Kidney (tissue), 14 donors: ENCODE measurements around the gene DNAI1. TPM values are rescaled to one million over a fixed set of nuclear protein-coding genes. Genes with fewer than 3 reads are reported as not detected.

ENCODE experiments used
- DNase-seq, 5 donors: peaks; one replicate each; pipeline ENCODE4 v3.0.0-alpha.2; 2013 to 2020
- FAIRE-seq: peaks from 2 replicates; lab custom pipeline; 2012; peaks lifted over from hg19 to GRCh38; lab: Jason Lieb, UNC
- H3K27ac ChIP-seq, 2 donors: one replicate each; pipeline ENCODE4 v1.7.0; 2013; ENCODE audit warnings: low read depth in 2 of 2, low read length in 2 of 2, inconsistent platforms in 1 of 2
- H3K27me3 ChIP-seq: one replicate; pipeline ENCODE4 v1.7.1; 2013; ENCODE audit warnings: low read length, inconsistent platforms; ENCODE audit not compliant: control insufficient read depth, insufficient read depth
- H3K36me3 ChIP-seq, 3 donors: one replicate each; pipeline versions ENCODE4 v1.7.0 to v1.7.1; 2013; ENCODE audit warnings: low read length in 3 of 3, control low read depth in 1 of 3, inconsistent platforms in 1 of 3; ENCODE audit not compliant: insufficient read depth in 3 of 3, control insufficient read depth in 2 of 3
- H3K4me1 ChIP-seq, 3 donors: one replicate each; pipeline versions ENCODE4 v1.7.0 to v1.7.1; 2013; ENCODE audit warnings: low read length in 3 of 3, inconsistent platforms in 1 of 3, low read depth in 1 of 3; ENCODE audit not compliant: control insufficient read depth in 2 of 3, insufficient read depth in 2 of 3
- H3K4me3 ChIP-seq, 3 donors: one replicate each; pipeline versions ENCODE4 v1.7.0 to v1.8.1; 2013; ENCODE audit warnings: low read length in 3 of 3, control low read depth in 1 of 3, inconsistent platforms in 1 of 3
- H3K9ac ChIP-seq, 3 donors: one replicate each; pipeline versions ENCODE4 v1.7.0 to v1.7.1; 2013; ENCODE audit warnings: low read length in 3 of 3, control low read depth in 1 of 3, inconsistent platforms in 1 of 3
- H3K9me3 ChIP-seq, 3 donors: one replicate each; pipeline versions ENCODE4 v1.7.0 to v1.7.1; 2013; ENCODE audit warnings: low read length in 3 of 3, control low read depth in 1 of 3, inconsistent platforms in 1 of 3; ENCODE audit not compliant: control insufficient read depth in 2 of 3, insufficient read depth in 1 of 3
- CTCF ChIP-seq: IDR thresholded peaks from 3 replicates; pipeline ENCODE4 v1.5.1; 2012; ENCODE audit warnings: mild to moderate bottlenecking, moderate library complexity, borderline replicate concordance; ENCODE audit not compliant: insufficient read depth; ENCODE audit errors: extremely low read depth
- intact Hi-C: fragments of 100-400 bp; cut with DNase I; formaldehyde crosslinking; loops from one replicate; pipeline ENCODE4 v1.11.1; 2022
- polyA plus RNA-seq: library from polyadenylated mRNA; stranded (reverse); fragments of 350-450 nt; fragmentation: Illumina TruSeq; extraction: RNeasy Lipid Tissue Mini Kit (QIAGEN cat#74804); gene quantifications from one replicate; pipeline ENCODE4 v1.2.3, GENCODE V29; 2014; ENCODE audit warnings: low read depth, low replicate concordance; ENCODE audit not compliant: insufficient read depth
- total RNA-seq: library from RNA; stranded (reverse); fragmentation: NEBNext Ultra II Directional; extraction: Animal tissue kit (Norgen Biotek cat#: 25700); gene quantifications from one replicate; pipeline ENCODE4 v1.2.1, GENCODE V29; 2021
- donor health status: control.
- donor health status: control.
- donor health status: control.
- donor health status: control.
- donor health status: control.
- donor health status: DM: yes; HTN: yes; CAD: no.
- donor health status: Normal renal cell carcinoma (clear cell type).

The DNAI1 gene
- total and polyA plus RNA-seq, 2 donors from 2014 or later: 2.4 to 3.0 TPM

GRCh38 chr9:34440017-34440416 lies 18.6 kb upstream of the DNAI1 start:
- H3K36me3 ChIP-seq: no peaks in the 10 kb centered on the region

GRCh38 chr9:34442770-34443169 lies 15.8 kb upstream of the DNAI1 start:
- TF ChIP-seq CTCF: no peak
- Histone ChIP-seq H3K27me3 (no peaks in the 10 kb centered on the region), H3K9me3 (no peaks in the 10 kb centered on the region), H3K36me3 (no peaks in the 10 kb centered on the region), H3K4me3 (no peak overlapping the region), H3K27ac (no peak overlapping the region), H3K9ac (no peak overlapping the region), H3K4me1 (peaks cover 0 to 2% (median 0%) of the 10 kb centered on the region in 3 donors)
- FAIRE-seq: peak; percentile 13
- intact Hi-C loops: loop anchor here (10.0 kb wide), 1 partner anchor 52 kb away; no protein-coding TSS in a partner anchor
- DNase-seq: no peak

More at GRCh38 chr9:34440017-34440416, 18.6 kb upstream of the DNAI1 start:
- FAIRE-seq: no peak
- DNase-seq: no peak
- TF ChIP-seq CTCF: no peak
- intact Hi-C loops: loop anchor here (10.0 kb wide), 1 partner anchor 55 kb away; no protein-coding TSS in a partner anchor
- Histone ChIP-seq H3K9ac (no peak overlapping the region), H3K27me3 (no peaks in the 10 kb centered on the region), H3K9me3 (no peaks in the 10 kb centered on the region), H3K4me3 (no peak overlapping the region), H3K27ac (no peak overlapping the region), H3K4me1 (peaks cover 0 to 2% (median 0%) of the 10 kb centered on the region in 3 donors)

- FAIRE-seq (no peak), DNase-seq (no peak)
- H3K4me1 ChIP-seq: peaks cover 0 to 2% (median 0%) of the 10 kb centered on the region in 3 donors
- no peak for TF ChIP-seq CTCF
- H3K36me3 ChIP-seq: no peaks in the 10 kb centered on the region
- H3K9me3 ChIP-seq: no peaks in the 10 kb centered on the region
- no peak overlapping the region for H3K27ac ChIP-seq
- H3K9ac ChIP-seq: no peak overlapping the region
- H3K4me3 ChIP-seq: no peak overlapping the region
- intact Hi-C loops: loop anchor here (10.0 kb wide), 1 partner anchor 51 kb away; no protein-coding TSS in a partner anchor
- H3K27me3 ChIP-seq: no peaks in the 10 kb centered on the region
These were observed 15.1 kb upstream of the DNAI1 start for GRCh38 chr9:34443533-34443932.

GRCh38 chr9:34443976-34444375 lies 14.6 kb upstream of the DNAI1 start:
- intact Hi-C loops: loop anchor here (10.0 kb wide), 1 partner anchor 51 kb away; no protein-coding TSS in a partner anchor

More at GRCh38 chr9:34443976-34444375, 14.6 kb upstream of the DNAI1 start:
- TF ChIP-seq CTCF: no peak
- Histone ChIP-seq H3K9me3 (no peaks in the 10 kb centered on the region), H3K27me3 (no peaks in the 10 kb centered on the region), H3K9ac (no peak overlapping the region), H3K4me1 (peaks cover 0 to 2% (median 0%) of the 10 kb centered on the region in 3 donors), H3K4me3 (no peak overlapping the region), H3K36me3 (no peaks in the 10 kb centered on the region), H3K27ac (no peak overlapping the region)
- FAIRE-seq: no peak
- DNase-seq: no peak
